OCI-M1 (cell line): Measurements from ENCODE around the gene SLITRK6.
"Not testable (repeated sequence)": the region's sequence is repeated elsewhere in the genome, so short reads cannot be mapped to it uniquely, and the experiment has no call there.

Experiments
- DNase-seq: peaks from one replicate; lab custom pipeline; 2025; lab: John Stamatoyannopoulos, UW

SLITRK6 gene

GRCh38 chr13:85799097-85799582 lies at the start of gene SLITRK6:
SLITRK6 (minus strand) TSS chr13:85799419; CDS start chr13:85796508, 2,911 bp downstream.
- peak; percentile 90 for DNase-seq

GRCh38 chr13:85847012-85847411 lies 47.8 kb upstream of the SLITRK6 start:
- DNase-seq: no peak

- DNase-seq: no peak
Measured at GRCh38 chr13:85841427-85841826, 42.2 kb upstream of the SLITRK6 start.

- no peak for DNase-seq
Measured at GRCh38 chr13:85833921-85834320, 34.7 kb upstream of the SLITRK6 start.

- DNase-seq: peak; percentile 62
Measured at GRCh38 chr13:85828094-85828684, 29.0 kb upstream of the SLITRK6 start.

GRCh38 chr13:85825454-85825853 lies 26.2 kb upstream of the SLITRK6 start:
- no peak for DNase-seq

GRCh38 chr13:85823832-85824231 lies 24.6 kb upstream of the SLITRK6 start:
- DNase-seq: no peak

- DNase-seq: no peak
Measured at GRCh38 chr13:85819513-85819912, 20.3 kb upstream of the SLITRK6 start.

- DNase-seq: peak; percentile 55
Measured at GRCh38 chr13:85816413-85816812, 17.2 kb upstream of the SLITRK6 start.

GRCh38 chr13:85812282-85812681 lies 13.1 kb upstream of the SLITRK6 start:
- no peak for DNase-seq

- peak; percentile 75 for DNase-seq
Measured at GRCh38 chr13:85808811-85809210, 9.6 kb upstream of the SLITRK6 start.

- DNase-seq: peak; percentile 82
Measured at GRCh38 chr13:85806553-85807175, 7.4 kb upstream of the SLITRK6 start.

GRCh38 chr13:85798556-85798955 lies 663 bp downstream of the SLITRK6 start:
- peak; percentile 62 for DNase-seq

GRCh38 chr13:85797311-85797710 lies 1.9 kb downstream of the SLITRK6 start:
- DNase-seq: peak; percentile 44

GRCh38 chr13:85785205-85785604 lies 14.0 kb downstream of the SLITRK6 start:
- no peak for DNase-seq

- DNase-seq: peak; percentile 53
Measured at GRCh38 chr13:85772367-85772766, 26.9 kb downstream of the SLITRK6 start.

- DNase-seq: no peak
Measured at GRCh38 chr13:85771856-85772255, 27.4 kb downstream of the SLITRK6 start.

GRCh38 chr13:85768946-85769345 lies 30.3 kb downstream of the SLITRK6 start:
- no peak for DNase-seq

- no peak for DNase-seq
Measured at GRCh38 chr13:85755123-85755522, 44.1 kb downstream of the SLITRK6 start.

- not testable (repeated sequence) for DNase-seq
Measured at GRCh38 chr13:85743201-85743770, 55.9 kb downstream of the SLITRK6 start.
